RPMI8226 (cell line): ENCODE results near the gene LEO1.

ENCODE experiments used
- DNase-seq: peaks from one replicate; pipeline ENCODE4 v3.0.0-alpha.2; 2015

The LEO1 gene

DNA sequence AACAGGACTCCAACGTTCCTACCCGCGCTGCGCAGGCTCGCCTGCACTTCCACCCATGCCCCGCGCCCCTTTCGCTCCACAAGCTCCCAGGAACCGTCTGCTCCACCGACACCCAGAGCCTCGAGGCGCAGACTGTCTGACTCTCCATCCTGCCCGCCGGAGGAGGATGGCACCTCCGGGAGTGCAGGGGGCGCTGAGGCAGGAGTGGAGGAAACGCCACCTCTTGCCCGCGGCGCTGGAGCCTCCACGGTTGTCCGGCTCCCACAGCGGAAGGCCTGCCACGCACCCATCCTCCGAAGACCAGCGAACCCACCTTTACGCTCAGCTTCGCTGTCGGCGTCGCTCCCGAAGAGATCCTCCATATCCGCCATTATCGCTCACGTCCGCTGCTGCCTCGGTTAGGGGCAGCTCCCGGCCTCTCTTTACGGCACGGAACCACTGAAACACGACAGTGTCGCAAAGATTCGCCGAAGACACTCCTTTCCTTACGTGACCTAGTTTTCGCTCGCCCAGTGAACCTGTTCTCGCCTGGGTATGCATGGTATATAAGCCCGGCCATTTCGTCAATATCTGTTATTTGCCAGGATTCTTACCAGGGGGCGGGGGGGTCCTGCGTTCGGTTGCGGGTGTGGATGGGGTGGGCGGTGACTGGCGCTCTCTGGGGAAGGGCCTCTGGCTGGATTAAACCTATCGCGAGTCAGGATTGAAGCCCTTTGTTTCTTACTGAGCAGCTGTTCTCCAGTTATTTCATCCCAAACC lies at the start of gene LEO1:
Gene LEO1 (minus strand): TSS at position 404 of the 759 bp plus-strand sequence. CDS start 33 bp downstream, at position 371.
- DNase-seq: peak; percentile 100

DNA sequence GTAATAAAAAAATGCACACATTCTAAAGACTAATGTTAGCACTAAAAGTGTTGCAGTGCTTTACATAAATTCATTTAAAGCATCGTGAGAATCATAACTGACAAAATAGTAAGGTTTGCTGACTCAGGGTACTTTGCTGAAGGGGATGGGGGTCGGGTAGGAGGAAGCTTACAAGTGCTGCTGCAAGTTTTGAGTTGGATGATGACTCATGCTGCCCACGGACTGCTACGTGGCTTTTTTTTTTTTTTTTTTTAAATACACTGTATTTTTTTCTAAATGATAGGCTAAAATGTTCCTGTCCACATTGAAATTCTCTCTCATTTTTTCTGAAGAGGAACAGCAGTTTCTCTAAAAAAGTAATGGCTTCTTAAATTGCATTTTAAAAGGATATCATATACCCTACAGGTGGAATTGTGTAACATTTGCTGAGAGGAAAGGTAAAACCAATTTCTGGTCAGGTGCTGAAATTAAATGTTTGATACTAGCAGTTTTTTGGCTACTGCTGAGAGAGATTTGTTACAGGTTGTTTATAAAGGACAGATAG lies 49.6 kb upstream of the LEO1 start:
- peak; percentile 94 for DNase-seq

DNA sequence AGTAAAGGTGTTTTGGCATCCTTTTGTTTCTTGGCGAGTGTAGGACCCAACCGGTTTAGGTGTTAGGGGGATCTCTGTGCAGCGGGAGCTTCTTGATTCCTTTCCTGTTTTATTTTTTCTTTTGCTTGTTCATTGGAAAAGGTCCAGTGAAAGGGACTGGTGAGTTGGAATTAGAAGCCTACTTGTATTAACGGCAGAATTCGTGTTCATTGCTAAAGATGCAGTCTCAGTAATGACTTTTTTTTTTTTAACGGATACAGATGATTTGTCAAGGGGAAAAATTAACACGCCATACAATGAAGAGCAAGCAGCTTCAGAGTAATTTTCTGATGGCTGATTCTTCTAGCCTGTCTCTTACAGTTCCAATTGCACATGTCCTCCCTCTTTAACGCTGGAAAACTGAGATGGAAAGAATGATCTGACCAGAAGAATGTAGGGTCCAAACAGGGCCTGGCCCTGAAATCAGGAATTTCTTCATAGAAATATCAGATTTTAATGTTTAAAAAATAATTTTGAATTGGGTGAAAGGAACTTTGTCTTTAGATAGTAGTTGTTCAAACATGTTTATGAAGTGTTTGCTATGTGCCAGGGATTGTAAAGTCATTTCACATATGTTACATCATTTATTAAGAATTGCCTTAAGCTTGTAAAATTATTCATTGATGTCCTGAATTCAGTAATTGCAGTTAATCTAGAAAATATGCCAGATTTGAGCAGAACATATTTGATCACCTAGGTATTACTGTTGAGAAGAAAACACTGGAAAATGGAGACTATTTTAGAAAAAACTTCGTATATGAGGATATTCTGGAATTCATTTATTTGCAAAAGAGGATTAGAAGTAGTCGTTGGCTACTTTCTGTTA lies 48.9 kb upstream of the LEO1 start:
- peak; percentile 23 for DNase-seq

DNA sequence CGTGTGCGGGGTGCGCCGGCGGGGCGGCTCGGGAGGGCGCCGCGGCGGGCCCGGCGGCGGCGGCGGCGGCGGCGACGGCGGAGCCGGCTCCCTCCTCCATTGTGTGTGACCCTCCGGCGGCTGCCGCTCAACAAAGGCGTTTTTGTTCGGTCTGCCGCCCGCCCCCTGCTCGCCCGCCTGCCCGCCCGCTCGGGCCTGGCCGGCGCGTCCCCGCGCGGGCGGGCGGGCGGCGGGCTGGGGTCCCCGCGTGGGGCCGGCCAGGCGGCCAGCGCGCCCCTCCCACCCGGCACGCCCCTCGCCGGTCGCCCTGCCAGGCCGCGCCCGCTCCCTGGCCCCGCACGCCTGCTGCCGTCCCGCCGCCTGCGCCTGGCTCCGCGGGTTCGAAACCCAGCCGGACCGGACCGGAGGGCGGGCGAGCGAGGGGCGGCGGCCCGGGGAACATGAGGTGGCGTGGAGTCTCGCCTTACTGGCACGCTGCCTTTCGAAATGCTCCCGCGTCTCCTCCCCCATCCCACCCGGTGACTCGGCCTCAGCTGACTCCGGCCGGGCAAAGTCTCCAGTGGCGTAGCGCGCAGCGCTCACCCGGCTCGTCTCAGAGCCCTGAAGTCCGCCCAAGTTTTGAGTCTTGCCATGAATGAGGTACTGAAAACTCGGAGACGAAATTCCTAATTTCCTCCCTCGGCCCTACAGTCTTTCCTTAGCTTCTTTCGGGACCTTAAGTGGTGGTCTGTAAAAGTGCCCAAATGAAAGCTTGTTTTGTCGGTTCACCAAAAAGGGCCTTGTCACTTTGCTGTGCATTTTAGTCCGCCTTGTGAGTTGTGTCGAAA lies 48.0 kb upstream of the LEO1 start:
- peak; percentile 90 for DNase-seq

DNA sequence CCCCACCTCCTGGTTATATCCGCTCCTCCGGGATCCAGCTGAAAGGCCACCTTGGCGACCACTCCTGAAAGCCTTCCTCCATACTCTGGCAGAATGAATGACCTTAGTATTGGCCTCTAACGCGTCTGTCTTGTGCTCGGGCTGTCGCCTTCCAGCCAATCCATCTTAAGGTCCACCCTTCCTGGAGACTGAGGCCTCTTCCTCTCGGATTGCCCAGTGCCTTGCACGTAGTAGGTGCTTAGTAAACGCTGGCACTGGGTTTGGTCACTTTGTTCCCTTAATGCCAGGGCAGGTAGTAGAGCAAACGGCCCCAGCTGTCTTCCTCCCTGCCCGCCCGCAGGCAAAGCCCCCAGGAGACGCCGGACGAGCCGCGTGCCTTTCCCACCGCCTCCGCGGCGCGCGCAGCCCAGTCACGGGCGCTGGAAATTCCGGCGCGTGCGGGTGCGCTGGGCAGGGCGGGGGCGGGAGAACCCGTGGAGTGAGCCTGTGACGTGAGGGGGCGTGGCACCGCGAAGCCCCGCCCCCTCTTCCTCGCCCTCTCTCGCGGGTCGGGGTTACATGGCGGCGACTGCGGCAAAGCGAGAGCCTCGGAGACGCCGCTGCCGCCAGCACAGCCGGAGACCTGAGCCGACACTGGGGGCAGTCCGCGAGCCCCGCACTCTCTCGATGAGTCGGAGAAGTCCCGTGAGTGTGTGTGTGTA lies 47.3 kb upstream of the LEO1 start, which contains the start of gene MAPK6:
Gene MAPK6 (plus strand): TSS at position 527 of the 701 bp plus-strand sequence. CDS start 27,242 bp downstream, outside the sequence.
- peak; percentile 99 for DNase-seq

DNA sequence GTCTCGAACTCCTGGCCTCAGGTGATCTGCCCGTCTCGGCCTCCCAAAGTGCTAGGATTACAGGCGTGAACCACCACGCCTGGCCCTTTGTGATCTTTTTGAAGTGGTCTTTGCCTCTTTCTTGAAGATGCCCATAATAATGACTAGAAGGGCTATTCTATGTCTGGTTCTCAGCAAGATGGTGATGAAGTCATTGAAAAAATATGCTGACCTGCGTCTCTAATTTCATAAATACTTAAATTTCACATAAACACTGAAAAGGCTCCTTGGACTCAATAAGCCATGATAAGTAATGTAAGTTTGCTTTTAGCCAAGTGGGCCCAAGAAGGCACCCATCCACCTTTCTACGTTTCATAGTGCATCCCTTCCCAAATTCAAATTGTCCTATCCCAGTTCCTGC lies 46.7 kb upstream of the LEO1 start:
- no peak for DNase-seq

DNA sequence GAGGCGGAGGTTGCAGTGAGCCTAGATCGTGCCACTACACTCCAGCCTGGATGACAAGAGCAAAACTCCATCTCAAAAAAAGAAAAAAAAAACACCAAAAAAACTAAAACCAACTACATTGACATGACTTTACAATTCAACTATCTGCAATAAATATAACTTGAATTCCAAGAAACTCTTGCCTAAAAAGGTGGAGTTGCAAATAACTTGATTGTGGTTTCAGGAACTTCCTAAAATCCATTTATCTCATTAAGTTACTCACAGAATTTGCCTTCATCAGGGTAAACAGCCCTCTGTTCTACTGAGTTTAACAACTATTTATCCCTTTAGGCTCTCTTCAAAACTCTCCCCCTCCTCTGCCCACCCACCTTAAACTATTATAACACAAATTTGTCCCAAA lies 44.7 kb upstream of the LEO1 start:
- no peak for DNase-seq

DNA sequence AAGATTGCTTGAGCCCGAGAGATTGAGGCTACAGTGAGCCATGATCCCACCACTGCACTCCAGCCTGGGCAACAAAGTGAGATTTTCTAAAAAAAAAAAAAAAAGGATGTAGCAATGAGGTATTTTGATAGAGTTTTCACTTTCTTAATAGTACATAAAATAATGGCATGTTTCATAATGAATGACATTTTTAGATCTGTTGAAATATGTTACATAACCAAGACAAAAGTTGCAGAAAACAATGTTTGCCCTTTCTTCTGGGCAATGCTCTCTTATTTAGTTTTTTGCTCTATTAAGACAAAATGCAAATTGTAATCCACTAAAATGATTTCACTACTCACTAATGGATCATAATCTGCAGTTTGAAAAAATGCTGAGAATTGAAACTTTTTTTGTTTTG lies 43.0 kb upstream of the LEO1 start:
- DNase-seq: no peak

DNA sequence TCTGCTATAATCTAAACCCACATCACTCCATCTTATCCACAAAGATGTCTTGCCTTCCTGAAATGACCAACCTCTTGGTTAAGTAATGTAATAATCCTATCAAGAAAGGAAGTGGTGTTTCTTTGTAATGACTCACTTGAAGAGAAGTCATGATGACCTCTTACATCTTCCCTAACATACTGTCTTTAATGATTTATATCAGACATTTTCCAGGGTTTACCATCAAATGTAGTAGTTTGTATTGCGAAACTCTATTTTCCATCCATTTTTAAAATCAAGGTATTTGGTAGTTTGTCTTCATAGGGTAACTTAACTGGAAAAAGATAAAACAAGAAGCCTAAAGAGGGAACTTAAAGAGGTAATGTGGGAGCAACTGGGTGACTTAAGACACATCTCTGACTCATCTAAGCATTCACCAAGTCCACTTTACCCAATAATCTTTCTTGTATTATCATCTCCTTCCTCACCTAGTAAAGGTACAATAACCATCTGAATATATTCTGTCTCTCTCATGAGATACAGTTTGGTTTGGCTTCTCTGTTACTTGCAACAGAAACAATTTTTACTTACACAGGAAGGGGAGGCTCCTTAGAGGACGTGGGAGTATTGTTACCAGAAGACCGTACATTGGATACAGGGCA lies 41.7 kb upstream of the LEO1 start:
- no peak for DNase-seq

DNA sequence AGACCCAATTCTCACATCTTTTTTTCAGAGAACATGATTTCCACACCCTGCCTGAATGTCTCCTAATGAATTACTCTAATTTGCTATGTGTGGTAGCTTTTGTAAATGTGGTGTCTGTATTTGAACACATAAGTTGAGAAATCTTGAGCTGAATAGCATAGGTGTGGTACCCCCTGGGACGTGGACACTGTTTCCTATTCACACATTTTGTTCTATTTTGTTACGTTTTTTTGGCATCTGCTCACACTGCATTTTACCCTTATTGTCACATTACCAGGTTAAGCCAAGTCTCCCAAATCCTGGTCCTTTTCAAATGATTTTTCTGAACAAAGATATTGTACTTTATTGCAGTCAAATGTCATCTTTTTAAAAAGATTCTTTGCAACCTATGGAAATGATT lies 40.6 kb upstream of the LEO1 start:
- no peak for DNase-seq

DNA sequence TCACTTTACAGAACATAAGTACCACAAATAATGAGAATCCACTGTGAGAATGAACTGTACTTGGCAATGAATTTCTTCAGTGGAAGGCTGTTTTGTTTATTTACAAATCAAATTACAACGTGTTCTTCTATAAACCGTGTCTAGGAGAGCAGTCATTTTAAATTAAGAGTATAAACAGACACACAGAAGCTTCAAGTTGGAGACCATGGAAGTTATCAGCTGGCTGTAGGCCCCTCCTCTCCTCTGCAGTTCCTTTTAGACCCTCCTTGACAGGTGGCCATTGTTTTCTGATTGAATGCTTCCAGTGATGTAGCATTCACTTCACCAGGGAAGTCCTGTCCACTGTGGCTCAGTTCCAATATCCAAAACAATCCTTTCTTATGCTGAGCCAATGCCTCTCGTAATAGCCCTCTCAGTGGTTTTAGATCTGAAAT lies 40.1 kb upstream of the LEO1 start:
- DNase-seq: no peak

DNA sequence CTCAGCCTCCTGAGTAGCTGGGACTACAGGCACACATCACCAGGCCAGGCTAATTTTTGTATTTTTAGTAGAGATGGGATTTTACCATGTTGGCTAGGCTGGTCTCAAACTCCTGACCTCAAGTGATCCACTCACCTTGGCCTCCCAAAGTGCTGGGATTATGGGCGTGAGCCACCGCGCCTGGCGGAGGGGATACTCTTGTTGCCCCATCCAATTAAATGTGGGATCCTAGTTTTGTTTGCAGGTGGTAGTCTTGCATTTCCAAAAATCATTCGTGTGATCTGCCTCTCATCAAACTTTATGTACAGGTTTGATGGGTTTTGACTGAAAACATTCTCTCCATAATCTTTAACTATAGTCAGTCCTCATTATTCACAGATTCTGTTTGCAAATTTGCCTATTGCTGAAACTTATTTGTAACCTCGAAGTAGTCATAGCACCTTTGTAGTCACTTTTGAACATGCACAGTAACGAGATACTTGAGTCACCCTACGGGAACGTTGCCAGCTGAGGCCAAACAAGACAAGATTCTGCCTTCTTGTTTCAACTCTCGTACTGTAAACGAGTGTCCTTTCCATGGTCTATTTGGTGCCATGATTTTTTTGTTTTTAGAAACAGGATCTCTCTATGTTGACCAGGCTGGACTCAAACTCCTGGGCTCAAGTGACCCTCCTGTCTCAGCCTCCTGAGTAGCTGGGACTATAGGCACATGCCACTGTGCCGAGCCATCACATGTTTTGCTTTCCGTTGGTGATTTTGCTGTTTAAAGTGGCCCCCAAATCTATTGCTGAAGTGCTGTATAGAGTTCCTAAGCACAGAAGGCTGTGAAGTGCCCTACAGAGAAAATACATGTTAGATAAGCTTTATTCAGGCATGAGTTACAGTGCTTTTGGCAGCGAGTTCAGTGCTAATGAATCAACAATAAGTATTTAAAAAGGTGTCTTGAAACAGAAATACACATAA lies 39.3 kb upstream of the LEO1 start:
- peak; percentile 20 for DNase-seq

DNA sequence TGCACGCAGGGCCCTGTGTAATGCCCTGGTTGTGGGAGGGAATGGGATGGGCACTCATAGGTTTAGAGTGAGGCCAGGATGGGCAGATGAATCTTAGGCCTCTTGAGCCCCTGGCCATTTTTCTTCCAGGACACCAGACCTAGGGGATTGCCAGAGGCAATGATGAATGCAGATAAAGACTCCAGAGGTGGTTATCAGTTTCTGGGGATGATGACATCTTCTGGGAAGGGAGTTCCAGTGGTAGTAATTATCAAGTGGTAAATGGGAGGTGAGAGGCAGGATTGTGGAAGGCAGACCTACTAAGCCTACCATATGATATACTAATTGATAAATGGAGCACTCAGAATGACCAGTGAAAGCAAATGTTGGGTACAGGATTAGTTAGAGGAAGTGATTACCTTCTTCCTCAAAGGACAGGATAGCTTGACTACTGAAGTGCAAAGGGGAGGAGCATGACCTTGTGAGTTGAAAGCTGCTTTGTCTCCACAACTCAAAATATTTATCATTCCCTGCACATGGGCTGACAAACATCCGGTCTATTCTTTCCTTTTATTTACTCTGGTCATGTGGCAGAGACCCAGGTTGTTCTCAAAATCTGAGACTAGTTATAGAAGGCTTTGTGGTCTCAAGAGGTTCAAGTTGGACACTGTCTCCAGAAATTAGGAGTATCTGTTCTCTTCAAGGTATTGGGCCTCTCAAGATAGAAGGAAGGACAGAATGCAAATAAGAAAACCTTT lies 37.3 kb upstream of the LEO1 start:
- DNase-seq: no peak

DNA sequence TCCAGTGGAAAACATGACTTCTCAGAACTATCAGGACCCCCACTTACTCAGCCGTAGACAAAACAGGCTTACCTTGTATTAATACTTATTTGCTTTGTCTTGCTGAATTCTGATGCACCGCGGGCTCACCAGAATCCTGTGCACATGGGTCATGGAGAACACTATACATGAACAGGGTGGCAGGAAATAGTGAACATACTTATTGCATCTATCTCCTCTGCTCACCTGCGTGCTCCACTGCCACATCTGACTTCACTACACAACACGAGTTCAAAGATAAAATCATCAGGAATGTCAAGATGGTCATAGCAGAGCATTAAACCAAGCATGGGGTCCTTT lies 36.8 kb upstream of the LEO1 start:
- no peak for DNase-seq

DNA sequence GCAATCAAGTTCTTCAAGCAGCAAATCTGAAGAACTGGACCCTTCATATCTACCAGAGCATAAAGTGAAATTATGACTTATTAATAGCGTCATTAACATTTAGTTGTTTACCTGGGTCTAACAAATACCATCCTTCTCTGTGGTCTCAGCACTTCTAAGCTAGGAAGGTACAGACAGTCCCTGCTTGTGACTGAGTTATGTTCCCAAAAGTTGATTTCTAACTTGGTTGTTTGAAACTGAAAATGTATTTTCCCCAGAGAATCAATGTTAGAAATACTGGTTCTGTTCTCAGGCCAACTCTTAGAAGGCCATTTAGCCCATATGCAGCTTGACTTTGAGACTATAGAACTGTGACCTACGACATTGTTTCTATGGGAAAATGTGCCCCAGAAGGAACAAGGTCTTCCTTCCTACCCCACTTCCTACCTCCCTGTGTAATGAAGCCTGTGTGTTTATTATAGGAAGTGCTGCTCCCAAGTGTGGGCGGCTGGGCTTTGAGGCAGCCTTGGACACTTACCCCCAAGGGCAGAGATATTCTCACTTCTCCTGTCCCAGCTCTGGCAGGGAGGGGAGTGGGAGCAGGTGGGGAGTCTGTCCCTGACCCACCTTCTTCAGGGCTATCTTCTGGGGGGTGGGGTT lies 35.2 kb upstream of the LEO1 start:
- DNase-seq: no peak

DNA sequence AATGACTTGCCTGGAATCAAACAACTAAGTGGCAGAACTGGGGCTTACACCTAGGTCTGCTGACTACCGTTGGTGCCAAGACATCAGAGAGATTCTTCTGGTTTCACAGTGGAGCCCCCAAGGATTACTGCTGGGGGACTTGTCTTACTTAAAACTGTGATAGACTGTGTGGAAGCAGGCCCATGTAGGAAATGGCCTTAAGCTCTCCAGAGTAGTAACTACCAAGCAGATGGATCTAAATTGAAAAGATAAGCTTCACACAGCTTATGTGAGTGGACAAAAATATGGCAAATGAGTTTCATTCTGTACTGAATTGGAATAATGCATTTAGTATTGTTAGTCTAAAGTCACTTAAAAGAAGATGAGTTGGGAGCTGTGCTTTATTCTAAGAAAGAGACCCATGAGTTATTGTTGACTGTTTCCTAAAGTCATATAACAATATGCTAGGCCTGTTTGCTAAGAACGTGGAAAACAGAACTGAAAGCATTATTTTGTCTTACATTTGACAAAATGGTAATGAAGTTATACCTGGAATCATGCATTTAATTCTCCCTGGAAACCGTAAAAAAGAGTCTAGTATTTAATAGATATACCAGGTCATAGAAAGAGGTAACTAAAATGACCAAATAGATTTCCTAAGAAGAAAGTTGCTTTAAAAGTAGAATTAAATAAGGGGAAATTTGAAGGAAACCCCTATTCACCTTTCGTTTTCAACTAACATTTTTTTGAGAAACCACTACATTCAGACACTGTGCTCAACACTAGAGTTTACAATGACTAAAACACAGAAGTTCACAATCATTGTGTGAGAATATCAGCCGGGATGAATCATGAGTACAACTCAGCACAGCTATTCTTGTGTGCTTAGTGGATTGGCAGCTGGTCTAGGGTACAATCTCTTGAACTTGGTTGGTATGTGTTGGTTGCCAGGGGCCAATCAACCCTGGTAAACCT lies 34.4 kb upstream of the LEO1 start:
- DNase-seq: no peak

DNA sequence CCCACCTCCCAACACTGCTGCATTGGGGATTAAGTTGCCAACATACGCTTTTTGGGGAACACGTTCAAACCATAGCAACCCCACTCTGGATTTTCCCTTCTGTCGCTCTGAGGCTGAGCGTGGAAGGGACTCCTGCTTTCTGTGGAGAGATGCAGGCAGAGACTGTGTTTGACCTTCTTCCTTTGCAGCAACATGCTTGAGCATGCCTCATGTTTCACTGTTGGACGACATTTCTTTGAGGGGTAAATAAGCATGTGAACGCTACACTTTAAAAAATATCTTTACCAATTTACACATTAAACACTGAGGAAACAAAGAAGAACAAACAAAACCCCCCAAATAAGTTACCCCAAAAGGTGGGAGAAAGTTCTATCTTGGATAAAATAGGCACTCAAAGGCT lies 33.2 kb upstream of the LEO1 start:
- DNase-seq: no peak

DNA sequence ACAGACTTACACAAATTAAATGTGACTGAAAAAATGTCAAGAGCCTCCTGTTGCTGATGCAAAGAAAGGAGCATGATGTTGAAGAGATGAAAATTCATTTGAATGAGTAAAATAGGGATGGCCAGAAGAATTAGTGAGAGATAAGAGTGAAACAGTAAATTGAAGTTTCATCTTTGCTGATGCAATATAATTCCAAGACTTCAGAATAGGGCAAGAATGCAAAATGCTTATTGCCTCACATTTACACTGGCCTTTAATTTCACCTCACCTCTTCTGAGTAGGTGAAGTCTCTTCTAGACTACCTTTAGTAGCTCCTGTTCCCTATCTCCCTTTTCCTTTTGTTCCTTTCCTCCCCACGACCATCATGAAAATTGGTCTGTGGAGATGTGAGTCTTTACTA lies 32.1 kb upstream of the LEO1 start:
- no peak for DNase-seq
